Right forelimb (tissue), 1 donor: Measurements from ENCODE around the gene GPBP1L1.
"Not testable (repeated sequence)": the region's sequence is repeated elsewhere in the genome, so short reads cannot be mapped to it uniquely, and the experiment has no call there.

Source experiments
- DNase-seq: peaks from one replicate; pipeline ENCODE4 v3.0.0-alpha.2; 2018

GPBP1L1 gene

DNA sequence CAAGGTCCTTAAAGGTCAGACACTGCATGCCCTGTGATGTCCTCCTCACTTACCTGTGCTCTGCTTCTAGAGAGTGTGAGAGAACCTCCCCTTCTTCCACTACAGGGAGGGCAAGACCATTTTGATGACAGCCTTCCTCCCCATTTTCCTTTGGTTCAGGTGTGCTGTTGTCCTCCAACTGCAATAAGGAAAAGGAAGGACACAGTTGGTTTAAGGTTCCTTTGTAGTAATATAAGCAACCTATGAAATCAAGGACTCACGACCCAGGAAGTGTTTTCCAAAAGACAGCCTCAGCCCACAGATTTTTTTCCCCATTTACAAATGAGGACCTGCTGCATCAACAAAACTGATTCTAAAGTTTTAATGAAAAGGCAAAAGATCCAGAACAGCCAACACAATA is 55.9 kb downstream of the GPBP1L1 start:
- DNase-seq = no peak

GRCh38 chr1:45629035-45629434 is 57.3 kb downstream of the GPBP1L1 start:
- DNase-seq = no peak

DNA sequence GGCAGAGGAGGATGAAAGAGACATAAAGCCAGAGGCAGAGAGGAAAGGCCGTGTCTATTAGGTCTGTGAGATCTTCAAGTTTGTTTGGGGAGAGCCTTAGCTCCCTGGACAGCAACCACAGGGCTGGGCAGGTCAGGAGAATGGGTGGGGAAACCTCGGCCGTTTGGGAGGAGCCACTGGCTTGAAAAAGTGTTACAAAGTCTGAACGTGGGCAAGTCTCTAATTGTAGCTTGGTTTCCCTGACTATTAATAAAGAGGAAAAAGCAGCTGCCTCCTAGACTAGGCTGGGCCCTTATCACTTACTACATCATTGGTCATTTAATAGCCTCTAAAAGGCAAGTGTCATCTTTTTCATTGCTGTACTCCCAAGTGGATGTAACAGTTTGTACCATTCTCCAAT is 62.4 kb downstream of the GPBP1L1 start, which contains the start of gene CCDC17:
CCDC17 (minus strand) TSS at position 83 of the 400 bp plus-strand sequence. CDS start 145 bp downstream, outside the sequence.
- DNase-seq = no peak

DNA sequence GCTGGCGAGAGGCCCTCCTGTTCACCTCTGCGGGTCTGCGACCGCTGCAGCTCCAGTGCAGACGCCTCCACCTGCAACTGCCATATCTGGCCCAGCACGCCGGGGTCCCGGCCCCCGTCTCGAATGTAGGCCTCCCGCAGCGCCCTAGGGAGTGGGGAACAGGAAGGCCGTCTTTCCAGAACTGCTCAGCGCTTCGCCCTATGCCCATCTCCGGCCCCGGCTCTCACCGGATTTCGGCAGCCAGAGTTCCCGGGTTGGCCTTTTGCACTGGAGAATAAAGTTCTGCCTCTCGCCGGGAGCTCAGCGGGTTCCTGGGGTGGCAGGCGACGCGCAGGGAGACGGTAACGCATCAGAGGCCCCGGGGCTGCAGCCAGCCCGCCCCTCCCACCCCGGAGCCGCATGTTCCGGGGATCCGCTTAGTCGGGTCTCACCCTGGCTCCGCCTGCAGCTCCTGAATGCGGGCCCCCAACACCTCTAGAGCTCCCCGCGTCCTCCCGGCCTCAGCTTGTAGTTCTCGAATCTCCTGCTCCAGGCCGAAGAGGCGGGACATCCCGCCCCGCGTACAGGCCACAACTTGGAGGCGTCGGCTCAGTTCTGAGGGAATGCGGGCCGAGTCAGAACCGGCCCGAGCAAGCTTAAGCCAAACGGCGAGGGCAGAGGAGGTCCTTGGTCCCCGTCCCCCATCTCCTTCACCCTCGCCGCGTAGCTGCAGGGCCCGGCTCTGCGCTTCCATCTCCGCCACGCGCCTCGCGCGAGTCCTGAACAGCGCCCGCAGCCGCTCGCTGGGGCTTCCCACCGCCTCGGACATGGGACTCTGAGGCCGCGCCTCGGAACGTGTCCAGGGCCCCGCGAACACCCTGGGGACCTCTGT is 63.6 kb downstream of the GPBP1L1 start:
- peak; percentile 64 for DNase-seq

GRCh38 chr1:45621895-45622523 is 64.3 kb downstream of the GPBP1L1 start:
- no peak for DNase-seq

DNA sequence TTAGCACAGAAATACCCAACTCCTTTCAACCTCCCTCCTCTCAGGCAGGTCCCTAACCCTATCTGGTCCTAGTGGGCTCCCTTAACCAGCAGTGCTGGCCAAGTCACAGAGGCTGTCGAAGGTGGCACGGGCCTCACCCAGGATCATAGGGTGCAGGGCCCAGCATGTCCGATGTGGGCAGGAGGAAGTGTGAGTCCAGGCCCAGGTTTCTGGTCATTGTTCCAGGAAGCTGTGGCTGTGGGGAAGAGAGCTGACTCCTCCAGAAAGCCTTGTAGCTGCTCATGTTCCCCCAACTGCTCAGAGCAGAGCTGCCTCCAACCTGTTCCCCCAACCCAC is 64.9 kb downstream of the GPBP1L1 start:
- DNase-seq = no peak

GRCh38 chr1:45620588-45621500 is 65.5 kb downstream of the GPBP1L1 start:
- no peak for DNase-seq

- no peak for DNase-seq
Measured at GRCh38 chr1:45619149-45619921, 67.0 kb downstream of the GPBP1L1 start.

DNA sequence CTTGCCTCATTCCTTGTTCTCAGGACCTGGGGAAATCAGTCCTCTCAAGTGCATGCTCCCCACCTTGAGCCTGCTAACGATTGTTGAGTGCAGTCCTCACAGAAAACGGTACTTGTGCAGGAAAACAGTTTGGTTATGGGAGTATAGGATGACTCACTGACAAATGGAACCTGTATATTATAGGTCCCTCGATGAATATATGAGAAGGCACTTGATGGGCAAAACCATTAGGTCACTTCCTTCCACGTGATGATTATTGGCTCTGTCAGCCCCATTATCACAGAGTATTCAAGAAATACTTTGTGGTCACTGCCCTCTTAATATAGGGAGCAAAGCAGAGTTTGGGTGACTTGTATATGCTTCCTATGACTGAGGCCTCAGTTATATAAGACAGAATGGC is 68.7 kb downstream of the GPBP1L1 start:
- no peak for DNase-seq

DNA sequence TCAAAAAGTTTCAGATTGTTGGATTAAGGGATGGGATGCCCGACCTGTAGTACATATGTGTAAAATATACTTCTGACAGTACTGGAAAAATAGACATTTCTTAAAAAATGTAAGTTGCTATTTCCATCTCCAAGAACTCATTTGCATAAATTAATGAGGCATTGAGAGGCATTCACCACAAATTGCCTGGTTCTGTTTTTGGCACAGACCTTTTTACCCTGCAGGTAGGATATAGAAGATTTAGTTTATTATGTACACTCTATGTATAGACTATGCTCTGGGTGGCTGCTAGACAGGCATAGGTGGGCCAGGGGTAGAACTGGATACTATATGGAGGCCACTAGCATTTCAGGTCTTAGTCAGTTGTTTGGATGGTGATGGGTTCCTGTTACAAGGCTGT is 70.4 kb downstream of the GPBP1L1 start:
- DNase-seq = no peak

- no peak for DNase-seq
Measured at GRCh38 chr1:45612941-45613579, 73.3 kb downstream of the GPBP1L1 start.

DNA sequence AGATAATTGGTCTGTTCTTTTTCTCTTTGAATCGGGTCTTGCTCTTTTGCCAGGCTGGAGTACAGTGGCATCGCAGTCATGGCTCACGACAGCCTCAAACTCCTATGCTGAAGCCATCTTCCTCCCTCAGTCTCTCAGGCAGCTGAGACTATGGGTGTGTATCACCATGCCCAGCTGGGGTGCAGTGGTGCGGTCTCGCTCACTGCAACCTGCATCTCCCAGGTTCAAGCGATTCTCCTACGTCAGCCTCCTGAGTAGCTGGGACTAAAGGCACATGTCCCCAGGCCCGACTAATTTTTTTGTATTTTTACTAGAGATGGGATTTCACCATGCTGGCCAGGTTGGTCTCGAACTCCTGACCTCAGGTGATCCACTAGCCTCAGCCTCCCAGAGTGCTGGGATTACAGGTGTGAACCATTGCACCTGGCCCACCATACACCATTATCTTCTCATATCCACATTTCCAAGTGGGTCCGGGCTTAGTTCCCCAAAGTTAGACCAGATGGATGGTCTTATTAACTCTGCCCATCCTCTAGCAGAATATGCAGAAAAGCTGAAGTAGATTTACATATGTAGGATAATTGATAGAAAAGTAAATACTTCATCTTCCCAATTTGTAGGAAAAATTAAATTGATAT is 75.6 kb downstream of the GPBP1L1 start:
- DNase-seq = no peak

DNA sequence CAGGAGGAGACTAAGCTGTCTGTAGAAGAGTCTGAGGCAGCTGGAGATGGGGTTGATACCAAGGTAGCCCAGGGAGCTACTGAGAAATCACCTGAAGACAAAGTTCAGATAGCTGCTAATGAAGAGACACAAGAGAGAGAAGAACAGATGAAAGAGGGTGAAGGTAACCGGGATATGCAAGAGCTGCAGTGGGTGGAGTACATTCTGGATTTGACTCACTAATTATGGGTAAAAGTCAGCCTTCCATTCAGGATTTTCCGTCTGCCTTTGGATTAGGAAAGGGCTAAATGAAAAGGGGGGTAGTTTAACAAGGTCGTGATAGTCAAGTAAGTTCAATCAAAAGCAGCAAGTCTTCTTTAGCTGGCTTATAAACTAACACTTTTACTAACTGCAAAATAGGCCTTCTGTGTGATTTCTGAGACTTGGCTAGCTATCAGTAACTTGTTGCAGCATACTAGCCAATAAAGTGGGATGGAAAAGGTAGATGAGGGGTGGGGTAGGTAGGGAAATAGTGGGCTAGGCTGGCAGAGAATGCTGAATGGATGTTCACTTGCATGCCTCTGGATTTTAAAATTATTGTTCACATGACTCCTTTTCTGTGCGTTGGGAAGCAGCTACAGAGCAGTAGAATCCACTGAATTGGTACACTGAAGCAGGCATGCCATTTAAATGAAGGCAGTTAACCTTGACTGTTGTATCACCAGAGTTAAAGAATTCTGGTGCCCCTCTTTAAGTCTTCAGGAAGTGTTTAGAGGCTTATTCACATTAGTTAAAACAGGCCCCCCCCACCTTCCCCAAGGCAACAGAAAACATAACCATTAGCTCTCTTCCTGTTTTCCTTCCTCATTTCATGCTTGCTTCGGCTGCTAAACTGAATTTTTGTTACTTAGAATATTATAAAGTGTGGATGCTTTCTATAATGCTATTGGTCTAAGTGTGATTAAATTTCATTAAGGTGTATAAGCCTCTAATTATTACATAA is 77.9 kb downstream of the GPBP1L1 start:
- no peak for DNase-seq

GRCh38 chr1:45607404-45608074 is 78.8 kb downstream of the GPBP1L1 start:
- no peak for DNase-seq

DNA sequence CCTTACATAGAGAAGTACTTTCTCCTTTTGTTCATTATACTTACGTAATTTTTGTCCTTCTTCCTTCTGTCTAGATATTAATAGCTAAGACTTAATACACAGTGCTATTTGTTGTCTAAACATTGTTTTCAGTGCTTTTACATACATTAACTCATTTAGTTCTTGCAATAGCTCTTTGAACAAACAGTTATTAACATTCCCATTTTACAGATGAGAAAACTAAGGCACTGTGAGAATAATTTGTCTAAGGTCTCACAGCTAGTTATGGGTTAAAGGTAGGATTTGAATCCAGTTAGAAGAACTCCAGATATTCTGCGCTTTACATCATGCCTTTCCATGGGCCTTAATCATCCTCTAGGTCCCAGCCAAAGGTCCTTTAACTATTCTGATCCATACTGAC is 82.1 kb downstream of the GPBP1L1 start:
- DNase-seq = no peak

- DNase-seq = not testable (repeated sequence)
Measured at GRCh38 chr1:45596765-45597164, 89.6 kb downstream of the GPBP1L1 start.

DNA sequence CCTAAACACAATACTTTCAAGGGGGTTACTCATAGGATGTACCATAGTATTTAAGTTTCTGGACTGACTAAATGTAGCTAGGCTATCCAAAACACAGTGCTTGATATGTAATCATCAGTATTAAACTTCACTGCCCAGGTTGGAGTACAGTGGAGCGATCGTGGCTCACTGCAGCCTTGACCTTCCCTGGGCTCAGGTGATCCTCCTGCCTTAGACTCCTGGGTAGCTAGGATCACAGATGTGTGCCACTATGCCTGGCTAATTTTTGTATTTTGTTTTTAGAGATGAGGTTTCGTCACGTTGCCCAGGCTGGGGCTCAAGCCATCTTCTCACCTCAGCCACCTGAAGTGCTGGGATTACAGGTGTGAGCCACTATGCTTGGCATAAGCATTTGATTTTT is 91.9 kb downstream of the GPBP1L1 start:
- DNase-seq = no peak

DNA sequence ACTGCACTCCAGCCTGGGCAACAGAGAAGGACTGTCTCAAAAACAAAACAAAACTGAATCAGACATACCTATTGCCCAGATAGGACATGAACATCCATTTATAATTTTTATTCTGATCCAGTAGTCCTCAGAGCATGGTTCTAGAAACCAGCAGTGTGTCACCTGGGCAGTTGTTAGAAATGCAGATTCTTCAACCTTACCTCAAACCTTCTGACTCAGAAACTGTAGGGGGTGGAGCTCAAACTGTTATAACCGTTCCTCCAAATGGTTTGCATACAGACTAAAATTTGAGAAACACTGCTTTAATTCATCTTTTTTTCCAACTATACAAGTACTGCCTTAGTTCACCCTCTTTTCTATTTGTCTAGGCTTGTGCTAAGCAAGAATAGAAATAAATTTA is 96.5 kb downstream of the GPBP1L1 start:
- no peak for DNase-seq

DNA sequence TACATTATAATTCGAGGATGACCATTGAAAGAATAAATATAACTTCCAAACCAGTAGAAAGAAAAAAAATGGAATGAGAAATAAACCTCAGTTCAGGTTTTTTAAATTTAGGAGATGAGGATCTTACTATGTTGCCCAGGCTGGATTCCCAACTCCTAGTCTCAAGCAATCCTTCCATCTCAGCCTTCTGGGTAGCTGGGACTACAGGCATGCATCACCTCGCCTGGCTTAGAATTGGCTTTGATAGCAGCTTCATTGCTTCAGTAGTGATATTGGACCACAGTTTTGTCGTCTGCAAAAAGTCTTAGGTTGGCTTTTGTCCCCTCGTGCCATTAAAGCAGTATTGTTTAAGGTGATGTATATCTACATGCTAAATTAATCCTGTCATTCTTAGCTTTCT is 99.6 kb downstream of the GPBP1L1 start:
- DNase-seq = no peak
